IMR-90 (cell line): ENCODE data around the gene NEK2. TPM values are rescaled to one million over a fixed set of nuclear protein-coding genes. Genes with fewer than 3 reads are reported as not detected.

ENCODE experiments used
- ATAC-seq: fragments of 200-7000 bp; cut with Tn5 transposase; 2 replicates; pipeline ENCODE4 v1.9.1; 2020; ENCODE audit warnings: low read depth, mild to moderate bottlenecking, moderate library complexity
- BruUV-seq: library from RNA; stranded (reverse); fragments of 400-500 nt; replicated peaks from 2 replicates; lab custom pipeline; 2021; lab: Mats Ljungman, UMichigan
- CTCF ChIA-PET: fragments of 300-600 bp; formaldehyde crosslinking; extraction: SDS; loops from one replicate; lab custom pipeline; 2021; ENCODE audit warnings: antibody characterized with exemption; lab: Yijun Ruan, JAX
- POLR2A ChIA-PET: fragments of 300-600 bp; sonication (Branson Sonifier 250); formaldehyde crosslinking; loops from one replicate; lab custom pipeline; 2022; ENCODE audit warnings: antibody characterized with exemption; ENCODE audit not compliant: unreplicated experiment; lab: Charles Lee
- DNase-seq: peaks from one replicate; pipeline ENCODE4 v3.0.0; 2013
- H2AFZ ChIP-seq: replicated peaks from 2 replicates; pipeline ENCODE3; 2013; ENCODE audit warnings: low read length, mild to moderate bottlenecking; ENCODE audit not compliant: poor library complexity
- H2AK5ac ChIP-seq: 2 replicates; pipeline ENCODE4 v1.6.1; 2013; ENCODE audit warnings: low read depth, low read length, inconsistent platforms
- H2AK9ac ChIP-seq: replicated peaks from 2 replicates; pipeline ENCODE3; 2013; ENCODE audit warnings: mild to moderate bottlenecking, low read depth, low read length, moderate library complexity; ENCODE audit not compliant: poor library complexity
- H2BK120ac ChIP-seq: 2 replicates; pipeline ENCODE4 v1.6.1; 2013; ENCODE audit warnings: low read depth, low read length, inconsistent platforms
- H2BK15ac ChIP-seq: 3 replicates; pipeline ENCODE4 v1.6.1; 2013; ENCODE audit warnings: low read depth, low read length, inconsistent platforms
- H2BK20ac ChIP-seq: 2 replicates; pipeline ENCODE4 v1.6.1; 2013; ENCODE audit warnings: low read depth, mild to moderate bottlenecking, inconsistent platforms, low read length, moderate library complexity
- H2BK5ac ChIP-seq: 2 replicates; pipeline ENCODE4 v1.6.1; 2013; ENCODE audit warnings: mild to moderate bottlenecking, low read depth, low read length, inconsistent platforms; ENCODE audit not compliant: poor library complexity, severe bottlenecking
- H3K14ac ChIP-seq: replicated peaks from 2 replicates; pipeline ENCODE4 v1.6.1; 2013; ENCODE audit warnings: low read depth, low read length, inconsistent platforms
- H3K18ac ChIP-seq: 2 replicates; pipeline ENCODE4 v1.6.1; 2013; ENCODE audit warnings: low read depth, low read length, control low read depth
- H3K23ac ChIP-seq: 2 replicates; pipeline ENCODE4 v1.6.1; 2013; ENCODE audit warnings: low read depth, low read length, inconsistent platforms
- H3K27ac ChIP-seq: 2 replicates; pipeline ENCODE4 v1.5.1; 2013; ENCODE audit warnings: mild to moderate bottlenecking, control low read depth, low read length; ENCODE audit not compliant: insufficient read depth
- H3K27me3 ChIP-seq: 2 replicates; pipeline ENCODE4 v1.6.1; 2013; ENCODE audit warnings: low read length; ENCODE audit not compliant: control insufficient read depth, insufficient read depth
- H3K36me3 ChIP-seq: 2 replicates; pipeline ENCODE4 v1.6.1; 2013; ENCODE audit warnings: low read length, mixed read lengths; ENCODE audit not compliant: control insufficient read depth, insufficient read depth
- H3K4ac ChIP-seq: 2 replicates; pipeline ENCODE4 v1.6.1; 2013; ENCODE audit warnings: low read depth, low read length, inconsistent platforms
- H3K4me1 ChIP-seq: 2 replicates; pipeline ENCODE4 v1.6.1; 2013; ENCODE audit warnings: low read length, mixed read lengths; ENCODE audit not compliant: control insufficient read depth, insufficient read depth
- H3K4me2 ChIP-seq: 2 replicates; pipeline ENCODE4 v1.6.1; 2013; ENCODE audit warnings: low read depth, mild to moderate bottlenecking, control low read depth, low read length, moderate library complexity
- H3K4me3 ChIP-seq: 2 replicates; pipeline ENCODE4 v1.5.1; 2013; ENCODE audit warnings: low read depth, mild to moderate bottlenecking, control low read depth, low read length, moderate library complexity; ENCODE audit not compliant: insufficient read depth
- H3K56ac ChIP-seq: 2 replicates; pipeline ENCODE4 v1.6.1; 2013; ENCODE audit warnings: low read length, inconsistent platforms; ENCODE audit not compliant: insufficient read depth; ENCODE audit errors: extremely low read depth
- H3K79me1 ChIP-seq, 2 experiments: 2 replicates each; pipeline ENCODE4 v1.6.1; 2013; ENCODE audit warnings: low read length in 2 of 2, inconsistent platforms in 1 of 2, low read depth in 1 of 2
- H3K9ac ChIP-seq: 2 replicates; pipeline ENCODE4 v1.6.1; 2013; ENCODE audit warnings: low read depth, low read length, control low read depth
- H3K9me1 ChIP-seq: 2 replicates; pipeline ENCODE4 v1.6.1; 2013; ENCODE audit warnings: low read length, inconsistent platforms; ENCODE audit not compliant: insufficient read depth
- H3K9me3 ChIP-seq: 2 replicates; pipeline ENCODE4 v1.6.1; 2013; ENCODE audit warnings: low read length; ENCODE audit not compliant: control insufficient read depth, insufficient read depth
- H4K20me1 ChIP-seq: 2 replicates; pipeline ENCODE4 v1.6.1; 2013; ENCODE audit warnings: low read length, inconsistent platforms; ENCODE audit not compliant: insufficient read depth
- H4K5ac ChIP-seq: 2 replicates; pipeline ENCODE4 v1.6.1; 2013; ENCODE audit warnings: mild to moderate bottlenecking, low read depth, low read length, control low read depth
- H4K8ac ChIP-seq, 2 experiments: 2 replicates each; pipeline ENCODE4 v1.6.1; 2013; ENCODE audit warnings: low read depth in 2 of 2, low read length in 2 of 2, control low read depth in 1 of 2, inconsistent platforms in 1 of 2
- H4K91ac ChIP-seq: 2 replicates; pipeline ENCODE4 v1.6.1; 2013; ENCODE audit warnings: low read depth, low read length, inconsistent platforms; ENCODE audit not compliant: insufficient read depth
- BHLHE40 ChIP-seq: fragments of 150-350 bp; IDR thresholded peaks from 2 replicates; pipeline ENCODE4 v1.6.1; 2016; ENCODE audit warnings: mild to moderate bottlenecking, low read depth, low read length
- FOS ChIP-seq: fragments of 150-350 bp; IDR thresholded peaks from 2 replicates; pipeline ENCODE4 v1.6.1; 2016; ENCODE audit warnings: low read depth, low read length
- MAFK ChIP-seq: IDR thresholded peaks from 2 replicates; pipeline ENCODE4 v1.6.1; 2012; ENCODE audit warnings: low read depth, low read length, improper control_type of control experiment
- MAZ ChIP-seq: IDR thresholded peaks from 2 replicates; pipeline ENCODE4 v1.6.1; 2012; ENCODE audit warnings: low read depth, mild to moderate bottlenecking, low read length, improper control_type of control experiment, moderate library complexity, borderline replicate concordance
- MXI1 ChIP-seq: IDR thresholded peaks from 2 replicates; pipeline ENCODE4 v1.6.1; 2012; ENCODE audit warnings: low read depth, mild to moderate bottlenecking, low read length, moderate library complexity, borderline replicate concordance
- NFE2L2 ChIP-seq: fragments of 150-350 bp; IDR thresholded peaks from 2 replicates; pipeline ENCODE4 v1.6.1; 2016; ENCODE audit warnings: low read depth, mild to moderate bottlenecking, low read length
- POLR2A ChIP-seq: IDR thresholded peaks from 2 replicates; pipeline ENCODE4 v1.6.1; 2012; ENCODE audit warnings: mild to moderate bottlenecking, low read depth, low read length
- RCOR1 ChIP-seq: IDR thresholded peaks from 2 replicates; pipeline ENCODE4 v1.6.1; 2012; ENCODE audit warnings: mild to moderate bottlenecking, low read length, improper control_type of control experiment; ENCODE audit not compliant: insufficient replicate concordance
- SMC3 ChIP-seq: fragments of 150-350 bp; IDR thresholded peaks from 2 replicates; pipeline ENCODE4 v1.6.1; 2016; ENCODE audit warnings: low read depth, mild to moderate bottlenecking, antibody characterized with exemption, low read length, moderate library complexity
- WGBS, 2 experiments: methylation state at CpG; one replicate each; pipeline versions ENCODE4 v1.1.5 to v1.1.7; 2013; ENCODE audit warnings: missing lambda C conversion rate in 2 of 2; ENCODE audit not compliant: insufficient read length in 1 of 2; ENCODE audit errors: extremely low coverage in 2 of 2; 5-methylcytosine and 5-hydroxymethylcytosine counted together
- dilution Hi-C: fragments of 300-500 bp; cut with HindIII; formaldehyde crosslinking; loops from one replicate; pipeline ENCODE4 v1.14.3; 2018; ENCODE audit warnings: low sequenced_read_pairs; ENCODE audit not compliant: unreplicated experiment
- in situ Hi-C: fragments of 300-500 bp; cut with MboI; formaldehyde crosslinking; loops from 3 replicates; pipeline ENCODE4 v1.14.3; 2019; ENCODE audit warnings: low sequenced_read_pairs, inconsistent platforms, mixed read lengths
- intact Hi-C: fragments of 100-400 bp; cut with micrococcal nuclease; formaldehyde crosslinking; loops from 2 replicates; pipeline ENCODE4 v1.10.0; 2022
- polyA plus RNA-seq, 3 experiments: library from polyadenylated mRNA; depleted of rRNA; stranded (reverse); fragments of >200 nt; gene quantifications; 2 replicates each; pipeline ENCODE4 v1.2.3, GENCODE V29; 2012; ENCODE audit warnings: low replicate concordance in 1 of 3
- total RNA-seq: library from RNA; depleted of rRNA; stranded (reverse); fragments of >200 nt; gene quantifications from 2 replicates; pipeline ENCODE4 v1.2.3, GENCODE V29; 2012
- TF ChIP-seq, protein P1 (sequence below): conservative IDR thresholded peaks from 2 replicates; pipeline ENCODE4 v1.5.1; 2012; ENCODE audit warnings: mild to moderate bottlenecking, low read depth, low read length, improper control_type of control experiment
- TF ChIP-seq, protein P2 (sequence below): fragments of 150-350 bp; IDR thresholded peaks from 2 replicates; pipeline ENCODE4 v1.6.1; 2017; ENCODE audit warnings: mild to moderate bottlenecking, antibody characterized with exemption, low read length, low read depth
- TF ChIP-seq, protein P3 (sequence below): fragments of 150-350 bp; IDR thresholded peaks from 2 replicates; pipeline ENCODE4 v1.6.1; 2016; ENCODE audit warnings: low read depth, mild to moderate bottlenecking, low read length, moderate library complexity, borderline replicate concordance

The NEK2 gene
- total and polyA plus RNA-seq, 2 of the 4 experiments (the other 2 are of a cell fraction) = 9.9 to 26.0 TPM

DNA sequence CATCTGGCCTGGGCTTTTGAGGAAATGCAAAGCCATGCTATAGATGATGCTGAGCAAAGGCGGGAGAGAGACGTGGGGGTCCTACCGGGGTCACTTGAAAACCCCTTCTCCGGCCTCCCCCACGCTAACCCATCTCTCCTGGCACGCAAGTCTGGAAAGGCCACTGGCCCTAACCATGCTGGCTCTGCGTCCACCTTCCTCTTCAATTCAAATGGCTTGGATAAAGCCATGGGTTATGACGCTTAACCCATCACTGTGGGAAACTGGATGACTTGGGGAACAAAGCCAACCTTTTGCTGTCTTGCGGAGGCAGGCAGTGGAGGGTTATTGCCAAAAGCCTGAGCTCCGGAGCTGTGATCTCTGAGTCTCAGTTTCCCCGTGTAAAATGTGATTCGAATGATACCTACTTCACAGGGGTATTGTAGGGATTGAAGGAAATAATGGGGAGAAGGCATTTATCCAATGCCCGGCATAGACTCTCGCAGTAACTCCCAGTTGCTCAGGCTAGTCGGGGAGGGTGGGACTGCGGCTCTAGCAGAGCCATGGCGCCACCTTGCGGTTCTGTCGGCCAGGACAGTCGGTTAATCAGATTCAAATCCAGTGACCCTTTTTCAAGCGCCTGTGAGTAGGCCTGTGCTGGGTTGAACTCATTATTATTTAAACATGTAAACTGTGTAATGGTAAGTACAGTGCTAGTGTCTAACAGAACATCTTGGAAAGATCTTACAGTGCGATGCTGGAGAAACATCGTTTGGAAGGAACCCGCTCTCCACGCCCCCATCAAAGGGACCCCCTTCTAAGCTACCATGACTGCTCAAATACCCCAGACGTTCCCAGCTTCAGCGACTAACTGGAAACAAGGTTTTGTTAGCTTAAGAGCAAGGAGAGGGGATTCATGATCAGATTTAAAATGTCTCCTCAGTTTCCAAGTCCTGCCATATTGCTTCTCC lies 20.3 kb downstream of the NEK2 start:
- Histone ChIP-seq H4K91ac (no peak overlapping the region), H3K27ac (no peak overlapping the region), H4K8ac (no peak overlapping the region), H2AFZ (peak overlapping the region; percentile 38), H3K18ac (no peak overlapping the region), H3K9ac (no peak overlapping the region), H2BK20ac (no peak overlapping the region), H3K4me2 (no peak overlapping the region), H3K9me3 (no peaks in the 10 kb centered on the region), H4K20me1 (no peaks in the 10 kb centered on the region), H3K4me1 (peaks cover 8% of the 10 kb centered on the region), H3K79me1 (no peaks in the 10 kb centered on the region), H3K23ac (no peak overlapping the region; the same call in 1 of the 2 replicates), H3K56ac (no peak overlapping the region), H2AK9ac (peak overlapping the region; percentile 76), H4K5ac (no peak overlapping the region), H3K4me3 (no peak overlapping the region), H2BK120ac (no peak overlapping the region; the same call in 1 of the 2 replicates), H2BK5ac (no peak overlapping the region), H2AK5ac (no peak overlapping the region; the same call in 1 of the 2 replicates), H3K4ac (no peak overlapping the region; the same call in 1 of the 2 replicates), H3K14ac (no peak overlapping the region), H3K9me1 (no peaks in the 10 kb centered on the region), H2BK15ac (no peak overlapping the region), H3K36me3 (no peaks in the 10 kb centered on the region), H3K27me3 (no peaks in the 10 kb centered on the region)
- DNase-seq (peak; percentile 84), ATAC-seq (peak; percentile 98)
- dilution Hi-C loops = no loop called here
- BruUV-seq = no TSS peak
- POLR2A ChIA-PET = no interaction called here
- in situ Hi-C loops = loop anchor here (5.0 kb wide), 2 partner anchors 78 to 138 kb away; partner anchors contain the start of gene SLC30A1
- CTCF ChIA-PET = interaction anchor here (0.6 to 1.7 kb wide), 7 partner anchors 10 to 1392 kb away, joined by 3 to 6 read pairs (median 3); no protein-coding TSS in a partner anchor
- 35% methylated on average over 4 of the region's 27 CpGs; no CpG with 5 or more reads in 1 of the 2 experiments for WGBS, 2 experiments
- intact Hi-C loops = loop anchor here (1.0 to 5.0 kb wide), 7 partner anchors 78 to 518 kb away; no protein-coding TSS in a partner anchor
- TF ChIP-seq MXI1 (peak; percentile 35; the same call in 1 of the 2 replicates), POLR2A (peak; percentile 61; the same call in 1 of the 2 replicates), FOS (no peak), NFE2L2 (no peak), MAZ (peak; percentile 73; the same call in 1 of the 2 replicates), RCOR1 (no peak), SMC3 (peak; percentile 99), BHLHE40 (no peak), MAFK (no peak)
- TF ChIP-seq, protein P1, sequence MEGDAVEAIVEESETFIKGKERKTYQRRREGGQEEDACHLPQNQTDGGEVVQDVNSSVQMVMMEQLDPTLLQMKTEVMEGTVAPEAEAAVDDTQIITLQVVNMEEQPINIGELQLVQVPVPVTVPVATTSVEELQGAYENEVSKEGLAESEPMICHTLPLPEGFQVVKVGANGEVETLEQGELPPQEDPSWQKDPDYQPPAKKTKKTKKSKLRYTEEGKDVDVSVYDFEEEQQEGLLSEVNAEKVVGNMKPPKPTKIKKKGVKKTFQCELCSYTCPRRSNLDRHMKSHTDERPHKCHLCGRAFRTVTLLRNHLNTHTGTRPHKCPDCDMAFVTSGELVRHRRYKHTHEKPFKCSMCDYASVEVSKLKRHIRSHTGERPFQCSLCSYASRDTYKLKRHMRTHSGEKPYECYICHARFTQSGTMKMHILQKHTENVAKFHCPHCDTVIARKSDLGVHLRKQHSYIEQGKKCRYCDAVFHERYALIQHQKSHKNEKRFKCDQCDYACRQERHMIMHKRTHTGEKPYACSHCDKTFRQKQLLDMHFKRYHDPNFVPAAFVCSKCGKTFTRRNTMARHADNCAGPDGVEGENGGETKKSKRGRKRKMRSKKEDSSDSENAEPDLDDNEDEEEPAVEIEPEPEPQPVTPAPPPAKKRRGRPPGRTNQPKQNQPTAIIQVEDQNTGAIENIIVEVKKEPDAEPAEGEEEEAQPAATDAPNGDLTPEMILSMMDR = peak; percentile 99
- TF ChIP-seq, protein P2, sequence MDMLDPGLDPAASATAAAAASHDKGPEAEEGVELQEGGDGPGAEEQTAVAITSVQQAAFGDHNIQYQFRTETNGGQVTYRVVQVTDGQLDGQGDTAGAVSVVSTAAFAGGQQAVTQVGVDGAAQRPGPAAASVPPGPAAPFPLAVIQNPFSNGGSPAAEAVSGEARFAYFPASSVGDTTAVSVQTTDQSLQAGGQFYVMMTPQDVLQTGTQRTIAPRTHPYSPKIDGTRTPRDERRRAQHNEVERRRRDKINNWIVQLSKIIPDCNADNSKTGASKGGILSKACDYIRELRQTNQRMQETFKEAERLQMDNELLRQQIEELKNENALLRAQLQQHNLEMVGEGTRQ = no peak
- TF ChIP-seq, protein P3, sequence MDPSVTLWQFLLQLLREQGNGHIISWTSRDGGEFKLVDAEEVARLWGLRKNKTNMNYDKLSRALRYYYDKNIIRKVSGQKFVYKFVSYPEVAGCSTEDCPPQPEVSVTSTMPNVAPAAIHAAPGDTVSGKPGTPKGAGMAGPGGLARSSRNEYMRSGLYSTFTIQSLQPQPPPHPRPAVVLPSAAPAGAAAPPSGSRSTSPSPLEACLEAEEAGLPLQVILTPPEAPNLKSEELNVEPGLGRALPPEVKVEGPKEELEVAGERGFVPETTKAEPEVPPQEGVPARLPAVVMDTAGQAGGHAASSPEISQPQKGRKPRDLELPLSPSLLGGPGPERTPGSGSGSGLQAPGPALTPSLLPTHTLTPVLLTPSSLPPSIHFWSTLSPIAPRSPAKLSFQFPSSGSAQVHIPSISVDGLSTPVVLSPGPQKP = no peak
